ENCODE measurements around the gene LIN7A. TPM values are rescaled to one million over a fixed set of nuclear protein-coding genes. Genes with fewer than 3 reads are reported as not detected.
A peak's percentile ranks its signal among the peaks of the same experiment; 100 is the strongest.
"Not testable (repeated sequence)": the region's sequence is repeated elsewhere in the genome, so short reads cannot be mapped to it uniquely, and the experiment has no call there.

Gene LIN7A
- polyA plus RNA-seq, 4 donors = 0.27 to 9.0 (median 0.62) TPM

- Histone ChIP-seq H3K4me1 (ENCODE audit: control insufficient read depth in 3 of 3, insufficient read depth in 2 of 3, low read depth in 1 of 3, low read length in 2 of 3) (no peaks in the 10 kb centered on the region), H3K4me3 (ENCODE audit: low read depth in 1 of 3, low read length in 3 of 3) (no peak overlapping the region), H3K27ac (ENCODE audit: low read depth in 1 of 3, low read length in 2 of 3) (no peak overlapping the region), H3K27me3 (ENCODE audit: control insufficient read depth in 3 of 3, insufficient read depth in 3 of 3, low read length in 3 of 3) (no peaks in the 10 kb centered on the region), H3K9me3 (ENCODE audit: control insufficient read depth in 2 of 2, insufficient read depth in 1 of 2, low read depth in 1 of 2, low read length in 1 of 2) (no peaks in the 10 kb centered on the region), H3K36me3 (ENCODE audit: control insufficient read depth in 3 of 3, insufficient read depth in 2 of 3, low read depth in 1 of 3, low read length in 3 of 3) (no peaks in the 10 kb centered on the region)
- DNase-seq (no peak), FAIRE-seq (no peak)
These were observed 56.6 kb downstream of the LIN7A start for GRCh38 chr12:80881106-80881505.

- FAIRE-seq; H3K27me3 ChIP-seq (ENCODE audit: control insufficient read depth in 3 of 3, insufficient read depth in 3 of 3, low read length in 3 of 3); H3K4me3 ChIP-seq (ENCODE audit: low read depth in 1 of 3, low read length in 3 of 3); DNase-seq; H3K9me3 ChIP-seq (ENCODE audit: control insufficient read depth in 2 of 2, insufficient read depth in 1 of 2, low read depth in 1 of 2, low read length in 1 of 2); H3K4me1 ChIP-seq (ENCODE audit: control insufficient read depth in 3 of 3, insufficient read depth in 2 of 3, low read depth in 1 of 3, low read length in 2 of 3); H3K27ac ChIP-seq (ENCODE audit: low read depth in 1 of 3, low read length in 2 of 3); H3K36me3 ChIP-seq (ENCODE audit: control insufficient read depth in 3 of 3, insufficient read depth in 2 of 3, low read depth in 1 of 3, low read length in 3 of 3): not testable (repeated sequence)
- 77 to 85% (median 83%) methylated on average over 8 of the region's 8 CpGs for WGBS, 3 donors
These were observed 59.3 kb downstream of the LIN7A start for GRCh38 chr12:80878452-80878851.

- no peak for FAIRE-seq
- no peak overlapping the region for H3K27ac ChIP-seq (ENCODE audit: low read depth in 1 of 3, low read length in 2 of 3)
- 45 to 64% (median 55%) methylated on average over 2 of the region's 2 CpGs for WGBS, 3 donors
These were observed 59.9 kb downstream of the LIN7A start for GRCh38 chr12:80877721-80878265.

GRCh38 chr12:80872053-80872452, 65.7 kb downstream of the LIN7A start:
- Histone ChIP-seq H3K27me3 (ENCODE audit: control insufficient read depth in 3 of 3, insufficient read depth in 3 of 3, low read length in 3 of 3) (no peaks in the 10 kb centered on the region), H3K4me1 (ENCODE audit: control insufficient read depth in 3 of 3, insufficient read depth in 2 of 3, low read depth in 1 of 3, low read length in 2 of 3) (peaks cover 0 to 11% (median 0%) of the 10 kb centered on the region in 3 donors), H3K36me3 (ENCODE audit: control insufficient read depth in 3 of 3, insufficient read depth in 2 of 3, low read depth in 1 of 3, low read length in 3 of 3) (no peaks in the 10 kb centered on the region), H3K27ac (ENCODE audit: low read depth in 1 of 3, low read length in 2 of 3) (no peak overlapping the region), H3K9me3 (ENCODE audit: control insufficient read depth in 2 of 2, insufficient read depth in 1 of 2, low read depth in 1 of 2, low read length in 1 of 2) (peaks cover 0 to 3% of the 10 kb centered on the region in 2 donors), H3K4me3 (ENCODE audit: low read depth in 1 of 3, low read length in 3 of 3) (no peak overlapping the region)
- FAIRE-seq = no peak
- DNase-seq = no peak

More at GRCh38 chr12:80877721-80878265, 59.9 kb downstream of the LIN7A start:
- H3K4me3 ChIP-seq (ENCODE audit: low read depth in 1 of 3, low read length in 3 of 3) = no peak overlapping the region
- no peaks in the 10 kb centered on the region for H3K9me3 ChIP-seq (ENCODE audit: control insufficient read depth in 2 of 2, insufficient read depth in 1 of 2, low read depth in 1 of 2, low read length in 1 of 2)
- DNase-seq = no peak
- no peaks in the 10 kb centered on the region for H3K36me3 ChIP-seq (ENCODE audit: control insufficient read depth in 3 of 3, insufficient read depth in 2 of 3, low read depth in 1 of 3, low read length in 3 of 3)
- H3K27me3 ChIP-seq (ENCODE audit: control insufficient read depth in 3 of 3, insufficient read depth in 3 of 3, low read length in 3 of 3) = no peaks in the 10 kb centered on the region
- H3K4me1 ChIP-seq (ENCODE audit: control insufficient read depth in 3 of 3, insufficient read depth in 2 of 3, low read depth in 1 of 3, low read length in 2 of 3) = no peaks in the 10 kb centered on the region

- DNase-seq (no peak), FAIRE-seq (no peak)
- H3K27me3 ChIP-seq (ENCODE audit: control insufficient read depth in 3 of 3, insufficient read depth in 3 of 3, low read length in 3 of 3) = no peaks in the 10 kb centered on the region
- no peaks in the 10 kb centered on the region for H3K36me3 ChIP-seq (ENCODE audit: control insufficient read depth in 3 of 3, insufficient read depth in 2 of 3, low read depth in 1 of 3, low read length in 3 of 3)
- no peak overlapping the region for H3K4me3 ChIP-seq (ENCODE audit: low read depth in 1 of 3, low read length in 3 of 3)
- peaks cover 0 to 3% of the 10 kb centered on the region in 2 donors for H3K9me3 ChIP-seq (ENCODE audit: control insufficient read depth in 2 of 2, insufficient read depth in 1 of 2, low read depth in 1 of 2, low read length in 1 of 2)
- H3K27ac ChIP-seq (ENCODE audit: low read depth in 1 of 3, low read length in 2 of 3) = peak overlapping the region in 1 of 3 donors; percentile 22
- H3K4me1 ChIP-seq (ENCODE audit: control insufficient read depth in 3 of 3, insufficient read depth in 2 of 3, low read depth in 1 of 3, low read length in 2 of 3) = peaks cover 0 to 14% (median 0%) of the 10 kb centered on the region in 3 donors
- 44 to 77% (median 72%) methylated on average over 2 of the region's 2 CpGs for WGBS, 3 donors
These were observed 68.5 kb downstream of the LIN7A start for GRCh38 chr12:80869264-80869663.

- 18 to 68% (median 40%) methylated on average over 1 of the region's 1 CpG for WGBS, 3 donors
- no peak for FAIRE-seq
- no peaks in the 10 kb centered on the region for H3K27me3 ChIP-seq (ENCODE audit: control insufficient read depth in 3 of 3, insufficient read depth in 3 of 3, low read length in 3 of 3)
- no peak overlapping the region for H3K4me3 ChIP-seq (ENCODE audit: low read depth in 1 of 3, low read length in 3 of 3)
- H3K4me1 ChIP-seq (ENCODE audit: control insufficient read depth in 3 of 3, insufficient read depth in 2 of 3, low read depth in 1 of 3, low read length in 2 of 3) = peaks cover 0 to 14% (median 0%) of the 10 kb centered on the region in 3 donors
- H3K27ac ChIP-seq (ENCODE audit: low read depth in 1 of 3, low read length in 2 of 3) = peak overlapping the region in 1 of 3 donors; percentile 73
- DNase-seq = peak; percentile 26 to 62
- peaks cover 0 to 3% of the 10 kb centered on the region in 2 donors for H3K9me3 ChIP-seq (ENCODE audit: control insufficient read depth in 2 of 2, insufficient read depth in 1 of 2, low read depth in 1 of 2, low read length in 1 of 2)
- no peaks in the 10 kb centered on the region for H3K36me3 ChIP-seq (ENCODE audit: control insufficient read depth in 3 of 3, insufficient read depth in 2 of 3, low read depth in 1 of 3, low read length in 3 of 3)
These were observed 69.2 kb downstream of the LIN7A start for GRCh38 chr12:80868576-80868975.

GRCh38 chr12:80867941-80868340, 69.8 kb downstream of the LIN7A start:
- peak; percentile 5 to 72 for DNase-seq
- H3K4me3 ChIP-seq (ENCODE audit: low read depth in 1 of 3, low read length in 3 of 3) = no peak overlapping the region
- H3K4me1 ChIP-seq (ENCODE audit: control insufficient read depth in 3 of 3, insufficient read depth in 2 of 3, low read depth in 1 of 3, low read length in 2 of 3) = peaks cover 0 to 14% (median 0%) of the 10 kb centered on the region in 3 donors
- no peak for FAIRE-seq
- H3K27me3 ChIP-seq (ENCODE audit: control insufficient read depth in 3 of 3, insufficient read depth in 3 of 3, low read length in 3 of 3) = no peaks in the 10 kb centered on the region
- no peaks in the 10 kb centered on the region for H3K36me3 ChIP-seq (ENCODE audit: control insufficient read depth in 3 of 3, insufficient read depth in 2 of 3, low read depth in 1 of 3, low read length in 3 of 3)
- 33 to 47% (median 45%) methylated on average over 3 of the region's 3 CpGs for WGBS, 3 donors
- peak overlapping the region in 1 of 3 donors; percentile 73 for H3K27ac ChIP-seq (ENCODE audit: low read depth in 1 of 3, low read length in 2 of 3)
- peaks cover 0 to 3% of the 10 kb centered on the region in 2 donors for H3K9me3 ChIP-seq (ENCODE audit: control insufficient read depth in 2 of 2, insufficient read depth in 1 of 2, low read depth in 1 of 2, low read length in 1 of 2)

GRCh38 chr12:80864046-80864735, 73.5 kb downstream of the LIN7A start:
- H3K4me3 ChIP-seq (ENCODE audit: low read depth in 1 of 3, low read length in 3 of 3) = no peak overlapping the region
- no peak for DNase-seq
- 67 to 89% (median 75%) methylated on average over 4 of the region's 4 CpGs for WGBS, 3 donors
- no peak overlapping the region for H3K27ac ChIP-seq (ENCODE audit: low read depth in 1 of 3, low read length in 2 of 3)
- H3K9me3 ChIP-seq (ENCODE audit: control insufficient read depth in 2 of 2, insufficient read depth in 1 of 2, low read depth in 1 of 2, low read length in 1 of 2) = peaks cover 0 to 3% of the 10 kb centered on the region in 2 donors
- peaks cover 0 to 14% (median 0%) of the 10 kb centered on the region in 3 donors for H3K4me1 ChIP-seq (ENCODE audit: control insufficient read depth in 3 of 3, insufficient read depth in 2 of 3, low read depth in 1 of 3, low read length in 2 of 3)
- peaks cover 0 to 7% (median 0%) of the 10 kb centered on the region in 3 donors for H3K36me3 ChIP-seq (ENCODE audit: control insufficient read depth in 3 of 3, insufficient read depth in 2 of 3, low read depth in 1 of 3, low read length in 3 of 3)
- H3K27me3 ChIP-seq (ENCODE audit: control insufficient read depth in 3 of 3, insufficient read depth in 3 of 3, low read length in 3 of 3) = no peaks in the 10 kb centered on the region
- FAIRE-seq = no peak

All from small intestine (tissue), 7 donors.